HG03066 (cell line): ENCODE results near the gene GPX2.

Experiments used
- ATAC-seq: cut with Tn5 transposase; IDR thresholded peaks from one replicate; pipeline ENCODE4 v1.9.1; 2021; ENCODE audit warnings: low read depth; ENCODE audit not compliant: unreplicated experiment

The GPX2 gene

DNA sequence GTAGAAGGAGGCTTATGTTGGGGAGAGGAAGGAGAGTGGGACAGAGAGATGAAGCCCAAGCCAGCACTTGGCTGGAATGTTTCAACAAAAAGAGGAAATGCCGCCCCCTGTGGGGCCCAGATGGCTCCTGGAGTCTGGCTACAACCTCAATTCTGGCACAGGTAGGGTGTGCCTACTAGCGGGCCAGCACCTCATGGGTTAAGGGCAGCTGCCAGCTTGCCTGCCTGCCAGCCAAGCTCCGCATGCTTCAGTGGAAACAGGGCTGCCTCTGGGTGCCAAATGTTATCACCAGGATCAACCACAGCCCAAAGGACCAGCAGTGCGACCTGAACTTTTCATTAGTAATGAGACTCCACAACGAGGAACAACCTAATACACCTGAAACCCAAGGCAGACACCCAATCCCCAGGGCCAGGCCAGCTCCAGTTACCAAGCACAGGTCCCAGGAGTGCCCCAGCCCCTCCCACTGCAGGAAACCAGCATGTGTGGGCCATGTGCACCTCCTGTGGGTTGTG, 18.3 kb upstream of the GPX2 start:
- no peak for ATAC-seq

DNA sequence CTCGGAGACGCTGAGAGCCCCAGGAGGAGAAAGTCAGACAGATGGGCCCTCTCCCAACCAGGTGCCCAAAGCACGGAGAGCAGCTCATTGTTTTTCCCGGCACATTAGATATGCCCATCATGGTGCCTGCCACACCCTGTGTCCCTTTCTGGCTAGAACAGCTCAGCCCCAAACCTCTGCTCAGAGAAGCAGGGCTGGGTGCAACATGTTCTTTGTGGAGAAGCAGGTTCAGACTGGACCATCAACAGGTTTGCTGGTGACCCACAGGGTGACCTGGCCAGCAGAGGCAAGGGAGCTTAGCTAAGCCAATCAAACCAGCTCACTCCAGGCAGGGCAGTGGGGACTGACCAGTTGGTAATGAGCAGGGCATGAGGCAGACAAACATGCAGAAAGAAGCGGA, 16.2 kb upstream of the GPX2 start:
- ATAC-seq: no peak

DNA sequence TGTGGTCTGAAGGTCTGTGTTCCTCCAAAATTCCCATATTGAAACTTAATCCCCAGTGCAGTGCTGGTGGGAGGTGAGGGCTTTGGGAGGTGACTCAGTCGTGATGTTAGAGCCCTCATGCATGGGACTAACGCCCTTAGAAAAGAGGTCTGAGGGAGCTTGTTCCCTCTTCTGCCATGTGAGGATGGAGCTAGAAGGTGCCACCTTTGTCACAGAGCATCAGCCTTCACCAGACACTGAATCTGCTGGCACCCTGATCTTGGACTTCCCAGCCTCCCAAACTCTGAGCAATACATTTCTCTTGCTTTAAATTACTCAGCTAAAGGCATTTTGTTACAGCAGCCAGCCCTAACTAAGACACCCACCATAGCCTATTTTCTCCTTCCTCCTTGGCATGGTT, 15.7 kb upstream of the GPX2 start:
- no peak for ATAC-seq

DNA sequence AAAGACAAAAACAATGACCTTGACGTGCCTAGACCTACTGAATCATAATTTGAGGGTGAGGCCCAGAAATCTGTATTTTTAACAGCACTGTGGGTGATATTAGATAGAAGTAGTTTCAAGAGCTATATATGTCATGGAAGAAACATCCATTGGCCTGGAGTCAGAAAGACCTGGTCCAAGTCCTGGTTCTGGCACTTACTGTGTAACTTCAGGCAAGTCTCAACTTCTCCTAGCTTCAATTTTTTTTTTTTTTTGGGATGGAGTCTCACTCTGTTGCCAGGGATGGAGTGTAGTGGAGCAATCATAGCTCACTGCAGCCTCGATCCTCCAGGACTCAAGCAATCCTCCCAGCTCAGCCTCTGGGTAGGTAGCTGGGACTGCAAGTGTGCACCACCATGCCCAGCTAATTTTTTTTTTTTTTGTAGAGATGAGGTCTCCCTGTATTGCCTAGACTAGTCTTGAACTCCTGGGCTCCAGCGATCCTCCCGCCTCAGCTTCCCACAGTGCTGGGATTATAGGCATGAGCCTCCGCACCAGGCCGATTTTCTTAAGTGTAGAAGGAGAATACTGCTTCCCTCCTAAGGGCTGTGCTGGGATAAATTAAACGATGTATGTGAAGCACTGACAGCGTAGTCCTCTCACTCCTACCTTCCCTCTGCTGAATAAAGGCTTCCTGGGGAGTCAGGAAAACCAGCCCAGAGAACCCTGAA, 14.3 kb upstream of the GPX2 start:
- no peak for ATAC-seq

DNA sequence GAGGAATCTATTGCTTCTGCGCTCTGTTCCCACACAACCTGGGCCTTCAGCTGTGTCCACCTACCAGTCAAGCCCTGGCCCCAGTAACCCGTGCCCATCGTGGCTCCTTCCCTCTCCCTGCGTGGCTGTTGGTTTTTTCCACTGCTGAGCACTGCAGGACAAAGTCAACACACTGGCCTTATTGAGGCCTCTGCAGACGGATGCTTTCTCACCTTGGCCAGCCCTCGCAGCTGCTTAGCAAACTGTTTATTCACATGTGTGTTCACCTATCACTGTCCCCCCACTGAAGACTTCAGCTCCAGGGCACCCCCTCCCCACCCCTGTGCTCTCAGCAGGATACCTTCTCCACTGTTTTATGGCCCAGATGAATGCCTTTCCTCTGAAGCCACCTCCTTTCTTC, 12.8 kb upstream of the GPX2 start:
- no peak for ATAC-seq

DNA sequence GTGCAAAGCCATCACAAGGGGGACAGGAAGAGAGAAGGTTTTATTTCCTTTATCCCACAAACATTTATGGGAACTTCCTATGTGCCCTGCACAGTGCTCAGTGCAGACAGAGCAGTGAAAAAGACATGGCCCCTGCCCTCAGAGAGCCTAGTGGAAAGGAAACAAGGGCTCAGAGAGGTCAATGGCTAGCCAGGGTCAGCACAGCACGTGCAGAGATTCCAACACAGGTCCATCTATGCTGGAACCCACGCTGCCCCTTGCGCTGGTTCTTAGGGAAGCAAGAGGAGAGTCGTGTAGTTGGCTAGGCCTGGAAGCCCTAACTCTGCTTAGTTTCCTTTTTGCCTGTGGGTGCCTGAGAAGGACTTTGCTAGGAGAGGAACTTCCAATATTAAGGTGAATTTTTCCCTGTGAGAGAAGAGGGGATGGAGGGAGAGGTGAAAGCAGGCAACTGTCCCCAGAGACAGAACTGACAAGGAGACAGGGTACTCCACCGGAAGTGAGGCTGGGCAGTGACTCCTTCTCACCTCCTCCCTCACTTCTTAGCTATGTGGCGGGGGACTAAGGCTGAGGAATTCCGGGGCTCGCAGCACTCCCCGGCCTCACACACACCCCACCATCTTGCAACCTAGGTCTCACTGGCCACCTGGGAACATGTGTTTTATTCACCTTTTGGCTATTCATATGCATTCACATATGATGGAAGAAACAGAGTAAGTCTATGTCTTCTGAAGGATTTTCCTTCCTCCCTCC, 12.1 kb upstream of the GPX2 start:
- no peak for ATAC-seq

DNA sequence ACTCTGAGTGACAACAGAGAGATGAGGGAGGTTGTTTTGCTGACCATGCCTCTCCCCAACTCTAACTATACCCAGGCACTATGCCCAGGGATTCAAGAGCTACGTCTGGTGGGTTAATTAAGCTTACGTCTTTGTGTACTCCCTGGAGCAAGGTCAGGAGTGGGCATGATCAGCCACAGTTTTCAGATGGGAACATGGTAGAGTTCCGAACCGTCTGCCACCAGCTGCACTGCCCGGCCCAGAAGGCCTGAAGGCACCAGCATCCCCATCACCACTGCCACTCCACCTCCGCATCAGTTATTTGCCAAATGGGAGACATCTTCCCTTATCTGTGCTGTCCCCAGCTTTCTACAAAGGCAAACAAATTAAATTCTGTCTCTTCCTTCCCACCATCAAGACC, 11.1 kb upstream of the GPX2 start:
- no peak for ATAC-seq

DNA sequence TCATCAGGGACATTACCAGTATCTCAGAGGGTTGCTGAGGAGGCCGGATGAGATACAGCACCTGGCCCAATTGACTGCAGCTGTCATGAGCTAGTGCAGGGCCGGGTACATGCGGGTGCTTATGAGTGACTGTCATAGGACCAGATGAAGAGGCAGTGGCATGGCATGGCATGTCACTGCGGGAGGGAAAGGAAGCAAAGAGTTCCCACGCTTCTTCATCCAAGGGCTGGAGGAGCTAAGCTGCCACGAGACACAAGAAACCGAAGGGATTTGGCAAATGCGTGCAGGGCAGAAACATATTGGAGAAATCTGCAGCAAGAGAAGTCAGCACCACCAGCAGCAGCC, 10.7 kb upstream of the GPX2 start:
- ATAC-seq: no peak

DNA sequence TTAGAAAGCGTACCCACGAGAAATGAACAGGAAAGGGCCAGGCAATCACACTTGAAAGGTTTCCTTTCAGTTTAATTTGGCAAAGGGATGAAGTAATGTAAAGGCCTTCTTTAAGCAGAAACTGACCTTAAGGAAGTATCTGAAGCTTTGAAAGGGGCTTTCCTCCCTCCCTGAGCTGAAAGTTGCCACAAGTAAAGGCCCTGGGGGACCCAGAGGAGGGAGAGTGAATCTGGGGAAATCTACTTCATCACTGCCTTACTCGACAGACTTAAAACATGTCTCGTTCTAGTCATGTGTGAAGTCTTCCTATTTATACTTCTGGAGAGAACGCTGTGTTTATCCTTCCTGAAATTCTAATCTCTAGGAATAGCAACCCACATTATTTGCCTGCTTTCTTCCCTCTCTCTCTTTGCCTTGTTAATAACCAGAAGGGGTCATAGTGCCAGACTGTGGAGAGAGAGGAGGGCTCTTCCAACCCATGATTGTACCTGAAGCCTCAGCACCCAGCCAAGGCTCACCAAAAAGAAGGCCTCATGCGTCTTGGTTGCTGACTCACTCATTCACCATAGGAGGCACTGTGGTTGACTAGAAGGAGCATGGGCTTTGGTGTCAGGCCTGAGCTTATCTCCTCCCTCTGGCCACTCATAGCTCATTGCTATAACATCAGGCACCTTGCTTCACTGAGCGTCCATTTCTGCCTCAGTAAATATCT, 10.2 kb upstream of the GPX2 start:
- ATAC-seq: no peak

DNA sequence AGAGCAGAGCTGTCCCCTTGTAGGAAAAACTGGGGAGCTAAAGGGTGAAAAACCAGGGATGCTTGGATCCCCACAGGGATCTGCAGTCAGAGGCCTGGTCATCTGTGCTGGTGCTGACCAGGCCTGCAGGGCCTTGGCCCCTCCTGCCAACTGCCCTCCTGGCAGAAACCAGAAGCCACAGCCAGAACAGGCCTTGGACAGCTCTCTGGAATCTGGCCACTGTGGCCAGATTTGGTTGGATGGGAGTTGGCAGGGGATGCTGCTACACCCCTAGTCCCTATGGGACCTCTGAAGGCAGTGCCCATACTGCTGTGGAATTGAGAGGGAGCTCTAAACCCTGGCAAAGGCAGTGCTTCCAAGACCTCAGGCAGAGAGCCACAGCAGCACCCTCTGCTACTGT, 9.2 kb upstream of the GPX2 start:
- no peak for ATAC-seq

DNA sequence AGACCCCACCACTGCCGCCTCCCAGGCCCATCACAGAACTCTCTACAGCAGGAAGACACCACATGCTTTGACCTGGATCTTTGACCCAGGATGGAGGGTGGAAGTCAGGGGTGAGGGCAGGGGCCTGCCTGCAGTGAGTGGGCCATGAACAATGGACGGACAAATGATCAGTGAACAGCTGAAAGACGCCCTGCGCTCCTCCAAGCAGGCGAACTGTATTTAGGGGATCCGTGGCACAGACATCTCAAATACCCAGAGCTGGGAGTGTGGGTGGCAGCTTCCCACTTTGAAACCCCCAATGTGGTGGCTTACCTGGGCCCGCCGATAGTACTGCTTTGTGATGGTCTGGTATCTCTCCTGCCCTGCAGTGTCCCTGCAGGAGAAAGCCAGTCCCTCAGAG, 8.7 kb upstream of the GPX2 start:
- ATAC-seq: no peak

DNA sequence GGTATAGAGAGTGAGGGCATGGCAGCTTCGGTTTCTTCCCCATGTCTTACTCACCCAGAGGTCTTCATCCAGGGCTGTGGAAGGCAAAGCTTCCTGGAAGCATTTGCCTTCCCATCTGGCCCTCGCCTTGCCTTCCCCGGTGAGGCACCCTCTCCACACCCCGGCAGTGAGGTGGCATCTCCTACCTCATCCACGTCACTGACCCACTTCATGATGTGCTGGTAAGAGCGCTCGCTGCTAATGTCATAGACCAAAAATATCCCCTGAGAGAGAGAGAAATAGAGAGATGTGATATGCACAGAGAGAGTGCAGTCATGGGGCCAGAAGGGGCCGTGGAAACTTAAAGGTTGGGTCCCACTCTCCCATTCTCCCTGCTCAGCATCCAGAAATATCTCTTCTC, 8.3 kb upstream of the GPX2 start:
- no peak for ATAC-seq

DNA sequence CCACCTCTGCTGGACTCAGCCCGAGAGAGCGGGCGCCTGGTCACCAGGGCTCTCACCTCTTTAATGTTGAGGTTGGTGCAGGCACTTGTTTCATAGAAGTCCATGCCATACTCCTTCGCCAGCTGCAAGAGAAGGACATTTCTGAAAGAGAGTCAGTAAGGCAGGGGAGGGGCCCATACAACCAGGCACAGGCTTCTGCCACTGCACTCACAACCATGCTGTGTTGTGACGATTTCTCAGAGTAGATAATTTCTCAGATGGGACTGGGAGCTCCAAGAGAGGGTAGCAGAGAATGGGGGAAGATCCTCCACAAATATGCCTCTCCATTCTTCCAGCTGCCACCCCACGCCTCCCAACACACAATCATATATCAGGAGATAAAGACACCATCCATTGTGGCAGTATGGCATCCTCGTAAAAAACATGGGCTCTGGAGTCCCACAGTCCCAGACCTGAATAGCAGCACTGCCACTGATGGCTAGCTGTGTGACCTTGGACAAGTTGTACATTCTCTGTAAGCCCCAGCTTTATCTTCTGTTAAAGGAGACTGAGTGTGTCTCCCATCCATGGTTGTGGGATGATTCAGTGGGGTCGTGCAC, 6.2 kb upstream of the GPX2 start:
- ATAC-seq: no peak

DNA sequence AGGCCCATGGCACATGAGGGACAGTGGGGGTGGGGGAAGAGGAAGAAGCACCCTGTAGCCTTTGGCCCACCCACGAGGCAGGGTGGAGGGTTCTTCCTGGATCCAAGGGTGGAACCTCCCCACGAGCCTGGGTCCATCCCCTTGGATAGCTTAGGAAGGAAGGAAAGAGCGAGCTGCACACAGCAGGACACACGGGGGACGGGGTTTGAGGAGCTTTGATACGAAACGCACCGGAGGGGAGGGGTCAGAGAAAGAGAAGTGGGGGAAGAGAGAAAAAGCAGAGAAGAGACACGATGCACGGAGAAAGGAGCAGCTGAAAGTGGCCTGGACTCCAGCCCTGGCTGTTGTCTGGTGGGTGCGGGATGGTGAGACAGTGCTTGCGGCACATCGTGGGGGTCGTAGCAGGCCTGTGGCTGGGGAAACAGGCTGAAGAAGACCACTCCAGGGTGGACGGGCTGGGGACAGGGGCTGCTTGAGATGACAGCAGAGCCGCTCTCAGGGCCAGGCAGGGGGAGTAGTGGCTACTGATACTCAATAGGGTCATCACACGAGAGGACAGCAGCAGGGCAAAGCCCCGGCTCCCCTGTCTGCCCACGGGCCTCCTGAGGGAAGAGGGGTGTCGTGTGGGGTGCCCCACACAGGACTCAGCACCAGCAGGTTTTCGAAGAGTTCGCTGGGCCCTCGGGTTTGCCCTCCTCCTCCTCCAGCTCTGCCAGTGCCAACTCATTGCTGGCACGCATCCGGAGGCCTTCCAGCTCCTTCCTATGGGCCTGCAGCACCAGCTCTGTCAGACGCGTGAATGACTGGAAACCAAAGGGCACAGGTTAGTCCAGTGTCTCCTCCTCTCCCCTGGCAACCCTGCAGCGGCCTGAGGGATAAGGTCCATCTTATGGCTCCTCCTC, 5.4 kb upstream of the GPX2 start:
- no peak for ATAC-seq

DNA sequence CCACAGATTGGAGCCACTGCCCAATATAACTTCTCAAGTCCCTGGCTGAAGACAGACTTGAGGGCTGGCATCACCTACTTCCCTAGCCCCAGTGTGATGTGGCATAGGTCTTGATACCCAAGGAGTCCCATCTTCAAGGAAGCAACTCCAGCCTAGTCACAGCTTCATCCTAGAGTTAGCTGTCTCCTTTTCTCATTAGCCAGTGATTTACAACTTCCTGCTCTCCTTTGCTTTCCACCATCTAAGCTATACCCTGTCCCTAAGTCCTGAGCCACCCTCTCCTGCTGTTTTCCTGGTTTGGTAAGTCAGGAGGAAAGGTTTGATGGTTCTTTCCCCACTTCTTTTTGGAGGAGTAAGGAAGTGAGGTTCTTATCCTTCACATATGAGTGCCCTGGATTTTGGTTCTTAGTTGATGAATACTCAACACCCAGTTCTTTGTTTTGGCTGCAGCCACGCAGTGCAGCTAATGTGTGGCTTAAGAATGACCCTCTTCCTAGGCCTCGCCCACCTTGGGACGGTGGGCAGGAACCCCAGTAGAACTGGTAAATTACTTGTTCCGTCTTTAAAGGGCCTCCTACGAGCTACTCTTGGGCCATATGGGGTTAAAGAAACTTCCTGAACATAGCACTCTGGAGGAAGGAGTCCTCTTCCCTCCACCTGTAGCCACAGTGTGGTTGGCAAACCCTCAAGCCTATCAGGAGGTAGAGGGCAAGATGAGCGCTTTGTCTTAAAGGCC, 3.9 kb upstream of the GPX2 start:
- ATAC-seq: no peak

DNA sequence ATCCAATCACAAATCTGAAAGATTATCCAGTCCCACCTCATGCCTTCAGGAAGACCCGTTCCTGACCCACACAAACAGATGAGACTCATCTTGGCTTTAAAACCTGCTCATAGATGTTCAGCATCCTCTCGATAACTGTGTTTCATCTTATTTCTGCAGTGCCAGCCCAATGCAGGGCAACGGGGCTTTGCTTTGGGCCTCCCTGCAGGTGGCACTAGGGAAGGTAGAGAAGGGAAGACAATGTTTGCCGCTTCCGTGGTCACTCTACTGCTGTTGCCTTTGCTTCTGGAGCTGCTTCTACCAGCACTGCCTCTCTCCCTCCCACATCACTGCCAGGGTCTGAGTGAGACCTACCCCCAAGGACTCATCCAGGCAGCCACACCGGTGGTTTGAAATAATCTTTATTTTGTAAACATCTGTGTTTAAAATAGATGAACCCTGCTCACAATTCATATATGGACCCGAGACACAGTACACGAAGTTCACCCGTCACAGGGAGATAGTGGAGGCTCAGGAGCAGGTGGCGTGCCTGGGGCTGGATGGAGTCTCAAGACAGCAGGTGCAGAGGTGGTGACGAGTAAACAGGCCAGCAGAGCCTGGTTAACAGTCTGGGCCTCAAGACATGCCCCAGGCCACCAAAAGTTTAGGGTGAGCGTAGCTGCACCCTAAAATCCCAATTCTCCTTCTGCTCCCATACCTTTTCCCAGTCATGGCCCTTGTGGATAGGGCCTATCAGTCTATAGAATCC, 3.1 kb upstream of the GPX2 start:
- no peak for ATAC-seq

DNA sequence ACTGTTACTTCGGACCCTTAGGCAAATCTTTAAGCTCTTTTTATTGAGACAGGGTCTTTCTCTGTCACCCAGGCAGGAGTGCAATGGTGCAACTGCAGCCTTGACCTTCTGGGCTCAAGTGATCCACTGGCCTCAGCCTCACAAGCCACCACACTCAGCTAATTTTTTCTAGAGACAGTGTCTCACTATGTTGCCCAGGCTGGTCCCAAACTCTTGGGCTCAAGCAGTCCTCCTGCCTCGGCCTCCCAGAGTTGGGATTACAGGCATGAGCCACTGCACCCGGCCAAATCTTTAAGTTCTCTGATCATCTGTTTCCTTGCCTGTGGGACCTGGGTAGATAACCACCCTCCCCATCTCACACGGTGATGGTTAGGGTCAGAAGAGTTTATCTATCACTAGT, 2.3 kb upstream of the GPX2 start:
- ATAC-seq: no peak

DNA sequence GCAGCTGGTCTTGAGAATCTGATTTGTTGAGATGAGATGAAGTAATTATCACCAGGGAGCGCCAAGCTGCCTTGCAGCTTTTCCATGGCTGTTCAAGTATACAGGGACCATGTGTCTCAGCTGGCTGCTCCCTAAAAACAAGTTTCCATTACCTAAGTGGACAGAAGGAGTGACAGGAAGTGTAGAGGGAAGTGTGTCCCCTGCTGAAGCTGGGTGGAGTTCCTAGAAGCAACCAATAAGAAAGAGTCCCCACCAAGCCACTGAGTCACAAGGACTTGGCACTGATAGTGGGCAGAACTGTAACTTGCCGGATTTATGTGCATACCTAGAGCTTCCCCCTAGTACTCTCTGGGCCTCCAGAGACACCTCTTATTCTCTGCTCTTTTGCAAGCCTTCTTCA, 1.5 kb upstream of the GPX2 start:
- no peak for ATAC-seq

DNA sequence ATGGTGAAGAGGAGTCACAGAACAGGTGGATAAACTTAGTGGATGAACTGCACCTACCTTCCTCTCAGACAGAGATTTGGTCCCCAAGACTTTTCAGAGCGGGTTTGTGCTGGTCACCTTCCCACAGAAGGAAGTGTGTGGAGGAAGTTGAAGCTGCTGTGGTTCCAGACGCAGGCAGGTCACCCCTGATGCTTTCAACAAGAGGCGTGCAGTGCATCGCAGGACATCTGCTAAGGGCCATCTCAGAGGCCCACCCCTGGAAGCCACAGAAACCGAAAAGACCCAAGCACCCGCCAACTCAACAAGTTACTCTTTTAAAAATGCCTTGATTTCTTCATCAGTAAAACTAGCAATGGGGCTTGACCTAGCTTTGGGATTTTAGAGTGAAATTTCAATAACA, 1.0 kb upstream of the GPX2 start:
- no peak for ATAC-seq
